Mesothelial cell of epicardium (in vitro differentiated cells): ENCODE data around the gene MPIG6B. TPM values are rescaled to one million over a fixed set of nuclear protein-coding genes. Genes with fewer than 3 reads are reported as not detected.

Experiments
- DNase-seq, 2 experiments: peaks; one replicate each; pipeline ENCODE4 v3.0.0; 2021; ENCODE audit warnings: low spot score in 2 of 2; ENCODE audit not compliant: unreplicated experiment in 2 of 2
- H3K27ac Mint-ChIP-seq: 2 replicates; pipeline ENCODE4 v1.8.0; 2021; ENCODE audit warnings: mixed read lengths
- H3K27me3 Mint-ChIP-seq: 2 replicates; pipeline ENCODE4 v1.8.0; 2021; ENCODE audit warnings: low read depth, mixed read lengths
- H3K36me3 Mint-ChIP-seq: 2 replicates; pipeline ENCODE4 v1.8.0; 2021; ENCODE audit warnings: mixed read lengths
- H3K4me1 Mint-ChIP-seq: 2 replicates; pipeline ENCODE4 v1.8.0; 2021; ENCODE audit warnings: mixed read lengths
- H3K4me3 Mint-ChIP-seq: 2 replicates; pipeline ENCODE4 v1.8.0; 2021; ENCODE audit warnings: mild to moderate bottlenecking, moderate library complexity, mixed read lengths
- H3K9me3 Mint-ChIP-seq: 2 replicates; pipeline ENCODE4 v1.8.0; 2021; ENCODE audit warnings: mixed read lengths
- total RNA-seq: library from RNA; stranded (reverse); gene quantifications from 3 replicates; pipeline ENCODE4 v1.2.1, GENCODE V29; 2021
- TF ChIP-seq, protein P1 (sequence below): fragments of 200-600 bp; sonication (generic); IDR thresholded peaks from one replicate; pipeline ENCODE4 v1.5.0; 2021; ENCODE audit warnings: antibody characterized with exemption; ENCODE audit not compliant: unreplicated experiment

The MPIG6B gene
- total RNA-seq, 1 donor from 2014 or later: 0.16 TPM

GRCh38 chr6:31749301-31750036 lies 26.3 kb downstream of the MPIG6B start:
- Mint-ChIP-seq H3K27ac (no peak overlapping the region), H3K4me1 (no peaks in the 10 kb centered on the region), H3K4me3 (no peak overlapping the region), H3K9me3 (no peaks in the 10 kb centered on the region), H3K36me3 (peaks cover 3% of the 10 kb centered on the region), H3K27me3 (no peaks in the 10 kb centered on the region)
- TF ChIP-seq, protein P1, sequence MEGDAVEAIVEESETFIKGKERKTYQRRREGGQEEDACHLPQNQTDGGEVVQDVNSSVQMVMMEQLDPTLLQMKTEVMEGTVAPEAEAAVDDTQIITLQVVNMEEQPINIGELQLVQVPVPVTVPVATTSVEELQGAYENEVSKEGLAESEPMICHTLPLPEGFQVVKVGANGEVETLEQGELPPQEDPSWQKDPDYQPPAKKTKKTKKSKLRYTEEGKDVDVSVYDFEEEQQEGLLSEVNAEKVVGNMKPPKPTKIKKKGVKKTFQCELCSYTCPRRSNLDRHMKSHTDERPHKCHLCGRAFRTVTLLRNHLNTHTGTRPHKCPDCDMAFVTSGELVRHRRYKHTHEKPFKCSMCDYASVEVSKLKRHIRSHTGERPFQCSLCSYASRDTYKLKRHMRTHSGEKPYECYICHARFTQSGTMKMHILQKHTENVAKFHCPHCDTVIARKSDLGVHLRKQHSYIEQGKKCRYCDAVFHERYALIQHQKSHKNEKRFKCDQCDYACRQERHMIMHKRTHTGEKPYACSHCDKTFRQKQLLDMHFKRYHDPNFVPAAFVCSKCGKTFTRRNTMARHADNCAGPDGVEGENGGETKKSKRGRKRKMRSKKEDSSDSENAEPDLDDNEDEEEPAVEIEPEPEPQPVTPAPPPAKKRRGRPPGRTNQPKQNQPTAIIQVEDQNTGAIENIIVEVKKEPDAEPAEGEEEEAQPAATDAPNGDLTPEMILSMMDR: no peak
- DNase-seq: no peak

DNA sequence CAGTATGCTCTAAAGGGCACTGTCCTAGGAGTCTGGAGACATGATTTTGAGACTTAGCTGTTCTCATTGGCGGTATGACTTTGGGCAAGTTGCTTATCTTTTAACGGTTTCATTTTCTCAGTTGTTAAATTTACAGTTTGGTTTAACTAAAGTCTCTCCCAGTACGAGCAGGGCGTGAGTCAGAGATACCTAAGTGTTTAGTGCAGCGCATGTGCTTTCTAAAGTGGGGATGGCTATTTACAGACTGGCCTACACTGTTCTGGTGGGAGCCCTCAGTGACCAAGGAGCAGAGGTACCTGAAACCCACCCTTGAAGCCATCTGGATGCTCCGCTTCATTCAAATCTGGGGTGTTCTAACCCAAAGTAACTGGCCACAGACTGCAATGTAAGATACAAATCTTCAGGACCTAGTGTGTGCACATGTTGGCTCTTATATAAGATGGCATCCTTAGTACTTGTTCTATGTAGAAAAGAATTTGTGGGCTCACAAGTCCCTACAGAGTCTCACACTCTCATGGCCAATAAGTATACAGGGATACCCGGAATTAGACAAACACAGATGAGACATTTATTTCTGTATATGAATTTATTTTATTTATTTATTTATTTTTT lies 27.3 kb downstream of the MPIG6B start:
- Mint-ChIP-seq H3K36me3 (peaks cover 3% of the 10 kb centered on the region), H3K4me1 (no peaks in the 10 kb centered on the region), H3K4me3 (no peak overlapping the region), H3K9me3 (no peaks in the 10 kb centered on the region), H3K27ac (no peak overlapping the region), H3K27me3 (no peaks in the 10 kb centered on the region)
- TF ChIP-seq, protein P1: no peak
- DNase-seq: no peak

DNA sequence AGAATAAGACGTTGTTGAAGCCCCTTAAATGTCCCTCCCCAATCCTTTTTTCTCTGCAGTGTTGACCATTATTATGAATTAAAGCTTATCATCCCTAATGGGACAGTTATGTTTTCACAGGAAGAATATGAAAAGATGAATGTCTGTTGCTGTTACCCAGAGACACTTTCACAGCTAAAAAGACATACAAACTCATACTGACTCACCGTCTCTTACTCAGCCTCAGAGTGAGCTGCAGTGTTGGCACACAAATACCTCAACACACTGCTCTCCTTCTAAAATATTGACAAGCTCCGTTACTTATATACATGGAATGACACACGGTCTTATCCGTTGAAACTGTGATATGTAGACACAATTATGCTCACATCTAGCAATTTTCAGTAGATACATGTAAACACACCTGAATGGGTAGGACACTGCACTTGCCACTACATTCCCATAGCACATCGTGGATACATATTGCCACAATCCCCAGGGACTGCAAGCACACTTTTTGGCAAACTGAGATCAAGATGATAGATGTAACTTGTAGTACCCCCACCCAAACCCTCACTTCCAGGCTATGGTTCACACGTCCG lies 29.7 kb downstream of the MPIG6B start:
- no peaks in the 10 kb centered on the region for H3K27me3 Mint-ChIP-seq
- no peak overlapping the region for H3K27ac Mint-ChIP-seq
- TF ChIP-seq, protein P1: no peak
- no peaks in the 10 kb centered on the region for H3K9me3 Mint-ChIP-seq
- H3K36me3 Mint-ChIP-seq: peaks cover 3% of the 10 kb centered on the region
- no peak overlapping the region for H3K4me3 Mint-ChIP-seq
- H3K4me1 Mint-ChIP-seq: no peaks in the 10 kb centered on the region
- no peak for DNase-seq

GRCh38 chr6:31758281-31758680 lies 35.1 kb downstream of the MPIG6B start:
- Mint-ChIP-seq H3K4me3 (no peak overlapping the region), H3K36me3 (peaks cover 7% of the 10 kb centered on the region), H3K27me3 (no peaks in the 10 kb centered on the region), H3K4me1 (peaks cover under 1% of the 10 kb centered on the region), H3K9me3 (no peaks in the 10 kb centered on the region), H3K27ac (no peak overlapping the region)
- DNase-seq: no peak
- TF ChIP-seq, protein P1: no peak

DNA sequence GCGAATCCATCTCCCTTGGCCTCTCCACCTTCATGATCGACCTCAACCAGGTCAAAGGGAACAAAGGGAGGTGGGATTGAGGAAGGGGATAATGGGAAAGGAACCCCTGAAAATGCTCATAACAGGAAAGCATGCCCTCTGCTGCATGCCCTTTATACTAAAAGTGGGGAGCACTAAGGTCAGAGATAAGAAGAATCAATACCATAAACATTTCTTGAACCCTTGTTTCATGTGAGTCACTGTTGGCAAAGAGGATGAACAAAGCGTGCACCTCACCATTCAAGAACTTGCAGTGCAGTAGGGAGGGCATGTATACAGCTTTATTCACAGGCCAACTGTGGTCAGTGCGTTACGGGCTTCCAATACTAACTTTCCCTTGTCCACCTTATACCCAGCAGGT lies 37.6 kb downstream of the MPIG6B start:
- TF ChIP-seq, protein P1: no peak
- Mint-ChIP-seq H3K27me3 (no peaks in the 10 kb centered on the region), H3K4me3 (no peak overlapping the region), H3K36me3 (peaks cover 7% of the 10 kb centered on the region), H3K27ac (no peak overlapping the region), H3K4me1 (peaks cover 12% of the 10 kb centered on the region), H3K9me3 (no peaks in the 10 kb centered on the region)
- no peak for DNase-seq
